ENCODE measurements around the gene F2R. TPM values are rescaled to one million over a fixed set of nuclear protein-coding genes. Genes with fewer than 3 reads are reported as not detected.
"Not testable (repeated sequence)": the region's sequence is repeated elsewhere in the genome, so short reads cannot be mapped to it uniquely, and the experiment has no call there.

The F2R gene
- total RNA-seq, 8 experiments from 2014 or later, result 3.2 to 71.8 (median 26.7) TPM

DNA sequence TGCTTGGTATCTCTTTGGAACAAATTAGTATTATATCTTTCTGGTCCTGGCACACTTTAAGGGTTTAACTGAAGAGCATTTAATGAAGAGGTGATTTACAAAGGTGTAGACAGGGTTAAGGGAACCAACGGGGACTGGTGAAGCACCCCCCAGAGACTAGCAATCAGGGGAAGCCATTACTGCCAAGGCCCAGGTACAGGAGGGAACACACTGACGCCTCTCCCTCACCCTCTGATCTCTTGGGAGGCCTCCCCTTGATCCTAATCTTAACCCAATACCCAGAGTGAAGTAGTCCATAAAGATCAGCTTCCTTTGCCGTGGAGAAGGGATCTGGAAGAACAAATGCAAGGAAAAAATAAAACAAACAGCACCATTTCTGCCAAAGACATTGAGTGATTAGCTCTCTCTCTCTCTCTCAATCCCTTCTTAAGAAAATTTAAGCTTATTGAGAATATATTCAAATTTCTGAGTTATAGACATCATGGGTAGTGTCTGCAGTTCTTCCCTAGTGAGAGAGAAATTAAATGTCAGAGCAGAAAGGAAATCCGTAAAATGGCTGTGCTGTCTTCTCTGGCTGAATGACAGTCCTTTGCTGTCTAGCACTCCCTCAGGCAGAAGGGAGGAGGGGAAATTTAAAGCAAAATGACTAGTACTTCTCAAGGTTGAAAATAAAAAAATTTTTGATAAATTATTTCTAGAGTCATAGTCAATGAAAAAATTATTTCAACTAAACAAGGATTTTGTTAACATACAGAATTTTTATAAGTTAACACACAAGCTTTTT lies 20.0 kb downstream of the F2R start:
- no peak overlapping the region for H3K4me3 ChIP-seq
- in situ Hi-C loops (cut with MboI; ENCODE audit: low pct_unique_long_range_greater_than_20kb in 2 of 9, low sequenced_read_pairs in 9 of 9, unreplicated experiment in 9 of 9), result no loop called here
- H3K4me1 ChIP-seq (replicated peaks in 1 of 2), result no peaks in the 10 kb centered on the region
- 33 to 100% (median 80%) methylated on average over 1 to 3 of the region's 4 CpGs; no CpG with 5 or more reads in 1 of the 10 experiments for WGBS, 10 experiments
- no peak for ATAC-seq (replicated peaks in 6 of 8)
- no peak overlapping the region for H3K27ac ChIP-seq

DNA sequence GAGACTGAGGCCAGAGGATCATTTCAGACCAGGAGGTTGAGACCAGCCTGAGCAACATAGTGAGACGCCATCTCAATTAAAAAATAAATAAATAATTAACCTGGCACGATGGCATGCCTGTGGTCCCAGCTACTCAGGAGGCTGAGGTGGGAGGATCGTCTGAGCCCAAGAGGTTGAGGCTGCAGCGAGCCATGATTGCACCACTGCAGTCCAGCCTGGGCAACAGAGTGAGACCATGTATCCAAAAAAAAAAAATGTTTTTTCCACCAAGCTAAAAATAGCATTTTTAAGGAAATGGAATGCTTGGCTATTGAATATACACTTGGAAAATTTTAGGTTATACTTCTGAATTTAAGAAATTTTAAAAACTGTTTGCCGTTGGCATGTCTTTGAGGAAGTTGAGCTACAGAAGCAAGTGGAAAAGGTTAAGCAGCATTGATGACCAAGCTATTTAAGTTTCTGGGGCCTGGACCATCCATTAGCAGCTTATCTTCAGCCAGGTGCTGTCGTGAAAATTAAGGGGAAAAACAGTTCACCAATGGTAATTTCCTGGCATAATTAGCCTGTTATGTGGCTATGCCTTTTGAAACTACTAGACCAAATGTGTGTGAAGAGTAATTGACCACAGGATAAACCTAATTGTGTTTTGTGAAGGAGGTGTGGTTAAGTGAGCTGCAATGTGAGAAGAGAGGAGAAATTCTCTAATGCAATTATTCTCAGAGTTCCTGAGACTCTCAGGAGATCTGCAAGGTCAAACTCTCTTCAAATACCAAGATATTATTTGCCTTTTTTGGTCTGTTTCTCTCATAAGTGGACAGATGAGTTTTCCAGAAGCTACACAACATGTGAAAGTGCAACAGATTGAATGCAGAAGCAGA lies 21.0 kb downstream of the F2R start:
- H3K4me1 ChIP-seq (replicated peaks in 1 of 2), result no peaks in the 10 kb centered on the region
- 28 to 100% (median 80%) methylated on average over 1 to 5 of the region's 6 CpGs; no CpG with 5 or more reads in 1 of the 10 experiments for WGBS, 10 experiments
- H3K27ac ChIP-seq, result no peak overlapping the region
- no peak for ATAC-seq (replicated peaks in 6 of 8)
- in situ Hi-C loops (cut with MboI; ENCODE audit: low pct_unique_long_range_greater_than_20kb in 2 of 9, low sequenced_read_pairs in 9 of 9, unreplicated experiment in 9 of 9), result no loop called here
- no peak overlapping the region for H3K4me3 ChIP-seq

DNA sequence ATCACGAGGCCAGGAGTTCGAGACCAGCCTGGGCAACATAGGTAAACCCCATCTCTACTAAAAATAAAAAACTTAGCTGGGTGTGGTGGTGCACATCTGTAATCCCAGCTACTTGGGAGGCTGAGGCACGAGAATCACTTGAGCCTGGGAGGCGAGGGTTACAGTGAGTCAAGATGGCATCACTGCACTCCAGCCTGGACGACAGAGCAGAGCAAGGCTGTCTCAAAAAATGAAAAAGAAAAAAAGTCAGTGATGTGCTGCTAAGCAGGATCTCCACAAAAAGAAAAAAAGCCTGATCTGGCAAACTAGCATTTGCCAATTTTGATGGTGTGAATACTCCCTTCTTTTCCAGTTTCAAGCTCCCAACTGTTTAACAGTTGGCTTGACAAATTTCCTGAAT lies 21.9 kb downstream of the F2R start:
- 43 to 100% (median 82%) methylated on average over 2 to 5 of the region's 5 CpGs; no CpG with 5 or more reads in 3 of the 10 experiments for WGBS, 10 experiments
- no peak overlapping the region for H3K4me3 ChIP-seq
- H3K27ac ChIP-seq, result no peak overlapping the region
- no peak for ATAC-seq (replicated peaks in 6 of 8)
- H3K4me1 ChIP-seq (replicated peaks in 1 of 2), result no peaks in the 10 kb centered on the region
- in situ Hi-C loops (cut with MboI; ENCODE audit: low pct_unique_long_range_greater_than_20kb in 2 of 9, low sequenced_read_pairs in 9 of 9, unreplicated experiment in 9 of 9), result no loop called here

DNA sequence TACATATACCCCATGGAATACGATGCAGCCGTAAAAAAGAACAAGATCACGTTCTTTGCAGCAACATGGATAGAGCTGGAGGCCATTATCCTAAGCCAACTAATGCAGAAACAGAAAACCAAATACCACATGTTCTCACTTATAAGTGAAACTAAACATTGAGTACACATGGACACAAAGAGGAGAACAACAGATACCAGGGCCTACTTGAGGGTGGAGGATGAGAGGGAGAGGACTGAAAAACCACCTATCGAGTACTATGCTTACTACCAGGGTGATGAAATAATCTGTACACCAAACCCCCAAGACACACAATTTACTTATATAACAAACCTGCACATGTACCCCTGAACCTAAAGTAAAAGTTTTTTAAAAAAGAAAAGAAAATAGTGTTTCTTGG lies 25.6 kb downstream of the F2R start:
- 90 to 100% (median 95%) methylated on average over 2 to 4 of the region's 4 CpGs; no CpG with 5 or more reads in 1 of the 10 experiments for WGBS, 10 experiments
- in situ Hi-C loops (cut with MboI; ENCODE audit: low pct_unique_long_range_greater_than_20kb in 2 of 9, low sequenced_read_pairs in 9 of 9, unreplicated experiment in 9 of 9); H3K27ac ChIP-seq; H3K4me3 ChIP-seq; ATAC-seq (replicated peaks in 6 of 8); H3K4me1 ChIP-seq (replicated peaks in 1 of 2): not testable (repeated sequence)

DNA sequence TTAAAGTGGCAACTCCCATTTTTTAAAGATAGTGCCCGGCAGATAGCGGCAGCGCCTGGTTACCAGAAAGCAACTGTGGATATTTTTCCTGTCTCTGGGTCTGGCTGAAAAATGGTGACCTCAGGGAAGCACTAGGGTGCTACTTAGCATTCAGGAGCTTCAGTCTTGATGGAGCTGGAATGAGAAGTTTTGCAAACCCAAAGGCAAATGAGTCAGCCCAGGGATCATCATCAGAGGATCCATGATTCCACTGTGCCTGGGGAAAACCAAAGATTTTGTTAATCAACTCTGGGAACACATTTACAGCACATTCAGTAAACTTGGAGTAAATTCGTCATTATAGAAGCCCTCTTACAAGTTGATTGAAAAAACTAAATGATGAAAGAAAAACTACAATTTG lies 26.7 kb downstream of the F2R start:
- in situ Hi-C loops (cut with MboI; ENCODE audit: low pct_unique_long_range_greater_than_20kb in 2 of 9, low sequenced_read_pairs in 9 of 9, unreplicated experiment in 9 of 9), result no loop called here
- ATAC-seq (replicated peaks in 6 of 8), result peak in 2 of 8 experiments; percentile 36 to 64
- Histone ChIP-seq H3K27ac (no peak overlapping the region), H3K4me1 (replicated peaks in 1 of 2) (no peaks in the 10 kb centered on the region), H3K4me3 (no peak overlapping the region)
- WGBS, 10 experiments, result 69 to 96% (median 82%) methylated on average over 1 to 4 of the region's 4 CpGs; no CpG with 5 or more reads in 1 of the 10 experiments

DNA sequence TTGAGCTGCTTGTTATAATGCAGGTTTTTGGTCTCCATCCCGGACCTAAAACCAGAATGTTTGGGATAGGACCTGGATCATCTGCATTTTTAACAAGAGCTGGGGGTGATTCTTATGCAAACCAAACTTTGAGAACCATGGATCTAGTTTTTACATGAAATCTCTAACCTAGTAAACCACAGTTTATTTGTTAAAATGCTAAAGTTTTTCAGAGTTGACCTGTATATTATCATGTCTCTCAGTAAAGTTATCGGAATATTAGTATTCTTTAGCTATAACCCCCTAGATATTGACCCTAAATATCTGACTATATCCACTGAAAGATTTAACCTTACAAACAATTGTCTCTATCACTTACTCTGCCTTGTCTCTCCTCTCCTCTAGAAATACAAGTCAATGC lies 28.7 kb downstream of the F2R start:
- Histone ChIP-seq H3K27ac (no peak overlapping the region), H3K4me3 (no peak overlapping the region), H3K4me1 (replicated peaks in 1 of 2) (no peaks in the 10 kb centered on the region)
- ATAC-seq (replicated peaks in 6 of 8), result no peak
- WGBS, 10 experiments, result 33 to 100% (median 66%) methylated on average over 1 to 2 of the region's 2 CpGs; no CpG with 5 or more reads in 2 of the 10 experiments
- in situ Hi-C loops (cut with MboI; ENCODE audit: low pct_unique_long_range_greater_than_20kb in 2 of 9, low sequenced_read_pairs in 9 of 9, unreplicated experiment in 9 of 9), result no loop called here

DNA sequence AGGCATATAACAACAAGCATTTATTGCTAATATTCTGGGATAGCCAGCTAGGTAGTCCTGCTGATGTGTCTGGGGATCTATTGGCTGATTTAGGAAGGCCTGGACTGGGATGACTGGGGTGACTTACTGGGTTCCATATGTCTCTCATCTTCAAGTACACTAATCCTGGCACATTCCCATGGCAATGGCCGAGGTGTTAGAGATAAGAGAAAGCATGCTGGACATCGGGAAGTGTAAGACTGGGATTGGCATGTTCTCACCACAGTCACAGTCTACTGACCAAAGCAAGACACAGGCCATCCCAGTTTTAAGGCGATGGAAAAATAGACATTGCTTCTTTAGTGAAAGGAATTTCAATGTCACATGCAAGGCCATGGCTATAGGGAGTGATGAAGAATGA lies 29.7 kb downstream of the F2R start:
- no peak overlapping the region for H3K27ac ChIP-seq
- H3K4me1 ChIP-seq (replicated peaks in 1 of 2), result no peaks in the 10 kb centered on the region
- H3K4me3 ChIP-seq, result no peak overlapping the region
- WGBS, 10 experiments, result 67 to 100% (median 91%) methylated on average over 1 to 3 of the region's 3 CpGs; no CpG with 5 or more reads in 3 of the 10 experiments
- ATAC-seq (replicated peaks in 6 of 8), result no peak
- in situ Hi-C loops (cut with MboI; ENCODE audit: low pct_unique_long_range_greater_than_20kb in 2 of 9, low sequenced_read_pairs in 9 of 9, unreplicated experiment in 9 of 9), result no loop called here

DNA sequence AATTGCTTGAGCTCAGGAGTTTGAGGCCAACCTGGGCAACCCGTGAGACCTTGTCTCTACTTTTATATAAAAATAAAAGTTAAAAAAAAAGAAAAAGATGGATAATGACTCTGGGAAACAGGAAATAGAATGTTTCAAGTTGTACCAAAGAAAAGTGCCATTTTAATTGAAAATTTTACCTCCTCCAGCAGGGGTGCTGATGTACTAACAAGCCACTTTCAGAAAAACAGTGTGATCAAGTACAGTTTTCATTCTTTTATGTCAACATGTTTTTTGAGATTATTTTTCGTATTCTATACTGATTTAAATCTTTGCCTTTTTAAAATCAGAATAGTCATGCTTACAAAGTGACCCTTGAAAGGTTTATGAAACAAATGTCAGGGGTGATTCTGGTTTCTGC lies 30.8 kb downstream of the F2R start:
- Histone ChIP-seq H3K4me3 (no peak overlapping the region), H3K4me1 (replicated peaks in 1 of 2) (no peaks in the 10 kb centered on the region), H3K27ac (no peak overlapping the region)
- in situ Hi-C loops (cut with MboI; ENCODE audit: low pct_unique_long_range_greater_than_20kb in 2 of 9, low sequenced_read_pairs in 9 of 9, unreplicated experiment in 9 of 9), result no loop called here
- no peak for ATAC-seq (replicated peaks in 6 of 8)
- WGBS, 10 experiments, result 37 to 100% (median 82%) methylated on average over 1 to 2 of the region's 2 CpGs; no CpG with 5 or more reads in 1 of the 10 experiments

DNA sequence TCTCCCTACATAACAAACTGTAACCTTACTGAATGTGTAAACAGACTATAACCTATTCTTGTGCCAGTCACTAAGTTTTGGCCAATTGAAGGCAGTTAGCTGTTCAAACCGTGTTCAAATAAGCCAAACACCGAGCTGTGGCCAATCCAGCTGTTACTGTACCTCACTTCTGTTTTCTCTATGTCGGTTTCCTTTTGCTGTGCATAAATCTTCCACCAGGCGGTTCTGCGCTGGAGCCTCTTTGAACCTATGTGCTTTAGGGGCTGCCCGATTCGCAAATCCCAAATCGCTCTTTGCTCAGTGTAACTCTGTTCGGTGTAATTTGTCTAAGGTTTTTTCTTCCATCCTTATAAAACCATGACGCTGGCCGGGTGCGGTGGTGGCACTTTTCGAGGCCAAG lies 31.8 kb downstream of the F2R start:
- Histone ChIP-seq H3K27ac (no peak overlapping the region), H3K4me3 (no peak overlapping the region), H3K4me1 (replicated peaks in 1 of 2) (no peaks in the 10 kb centered on the region)
- WGBS, 10 experiments, result 91 to 100% (median 94%) methylated on average over 2 to 12 of the region's 13 CpGs; no CpG with 5 or more reads in 1 of the 10 experiments
- ATAC-seq (replicated peaks in 6 of 8), result no peak
- in situ Hi-C loops (cut with MboI; ENCODE audit: low pct_unique_long_range_greater_than_20kb in 2 of 9, low sequenced_read_pairs in 9 of 9, unreplicated experiment in 9 of 9), result no loop called here

DNA sequence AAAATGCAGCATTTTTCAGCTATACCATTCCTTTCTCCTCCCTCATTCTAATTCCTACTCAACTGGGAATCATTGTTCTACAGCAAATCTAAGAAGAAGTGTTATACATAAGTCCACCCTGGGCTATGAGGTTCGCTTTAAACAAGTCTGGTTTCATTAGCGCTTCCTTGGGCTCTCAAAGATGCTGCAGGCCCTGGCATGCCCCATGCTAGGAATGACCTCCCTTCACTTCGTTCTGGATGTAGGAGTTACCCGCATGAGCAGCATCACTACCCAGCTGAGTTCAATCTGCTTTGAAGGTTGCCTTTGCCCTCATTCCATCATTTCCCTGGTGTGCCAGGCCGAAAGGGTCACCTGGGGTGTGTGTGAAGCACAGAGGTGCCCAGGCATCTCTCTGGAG lies 35.4 kb downstream of the F2R start:
- Histone ChIP-seq H3K27ac (no peak overlapping the region), H3K4me1 (replicated peaks in 1 of 2) (peaks cover 0 to 23% of the 10 kb centered on the region in 2 donors), H3K4me3 (no peak overlapping the region)
- ATAC-seq (replicated peaks in 6 of 8), result no peak
- WGBS, 10 experiments, result 60 to 100% (median 85%) methylated on average over 1 to 5 of the region's 5 CpGs; no CpG with 5 or more reads in 3 of the 10 experiments
- in situ Hi-C loops (cut with MboI; ENCODE audit: low pct_unique_long_range_greater_than_20kb in 2 of 9, low sequenced_read_pairs in 9 of 9, unreplicated experiment in 9 of 9), result loop anchor here in 1 of 9 experiments (25.0 kb wide), 1 partner anchor 139 kb away; the partner anchor contains the start of gene F2RL2

DNA sequence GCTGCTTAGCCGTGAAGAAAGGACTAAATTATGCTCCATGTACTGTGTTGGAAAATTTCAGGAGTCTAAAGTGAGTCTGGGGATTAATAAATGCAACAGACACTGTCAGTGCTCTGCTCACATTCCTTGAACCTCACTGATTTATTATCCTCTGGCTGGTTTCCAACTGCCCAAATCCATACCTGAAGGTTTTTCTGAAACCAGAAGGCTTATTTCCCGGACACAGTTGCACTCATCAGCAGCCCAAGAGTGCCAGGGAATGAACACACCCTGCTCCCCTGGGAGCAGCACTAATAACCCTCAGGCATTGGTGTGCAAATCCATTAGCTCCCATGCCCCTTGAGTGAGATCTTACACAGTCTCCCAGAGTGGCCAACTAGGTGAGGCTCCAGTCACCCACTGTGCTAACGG lies 38.7 kb downstream of the F2R start:
- Histone ChIP-seq H3K4me1 (replicated peaks in 1 of 2) (peaks cover 0 to 23% of the 10 kb centered on the region in 2 donors), H3K27ac (peak overlapping the region in 1 of 2 donors; percentile 44), H3K4me3 (no peak overlapping the region)
- ATAC-seq (replicated peaks in 6 of 8), result peak; percentile 12 to 97 (median 56)
- in situ Hi-C loops (cut with MboI; ENCODE audit: low pct_unique_long_range_greater_than_20kb in 2 of 9, low sequenced_read_pairs in 9 of 9, unreplicated experiment in 9 of 9), result loop anchor here in 1 of 9 experiments (25.0 kb wide), 1 partner anchor 142 kb away; the partner anchor contains the start of gene F2RL2
- WGBS, 10 experiments, result 33 to 71% (median 50%) methylated on average over 1 to 2 of the region's 3 CpGs; no CpG with 5 or more reads in 1 of the 10 experiments

DNA sequence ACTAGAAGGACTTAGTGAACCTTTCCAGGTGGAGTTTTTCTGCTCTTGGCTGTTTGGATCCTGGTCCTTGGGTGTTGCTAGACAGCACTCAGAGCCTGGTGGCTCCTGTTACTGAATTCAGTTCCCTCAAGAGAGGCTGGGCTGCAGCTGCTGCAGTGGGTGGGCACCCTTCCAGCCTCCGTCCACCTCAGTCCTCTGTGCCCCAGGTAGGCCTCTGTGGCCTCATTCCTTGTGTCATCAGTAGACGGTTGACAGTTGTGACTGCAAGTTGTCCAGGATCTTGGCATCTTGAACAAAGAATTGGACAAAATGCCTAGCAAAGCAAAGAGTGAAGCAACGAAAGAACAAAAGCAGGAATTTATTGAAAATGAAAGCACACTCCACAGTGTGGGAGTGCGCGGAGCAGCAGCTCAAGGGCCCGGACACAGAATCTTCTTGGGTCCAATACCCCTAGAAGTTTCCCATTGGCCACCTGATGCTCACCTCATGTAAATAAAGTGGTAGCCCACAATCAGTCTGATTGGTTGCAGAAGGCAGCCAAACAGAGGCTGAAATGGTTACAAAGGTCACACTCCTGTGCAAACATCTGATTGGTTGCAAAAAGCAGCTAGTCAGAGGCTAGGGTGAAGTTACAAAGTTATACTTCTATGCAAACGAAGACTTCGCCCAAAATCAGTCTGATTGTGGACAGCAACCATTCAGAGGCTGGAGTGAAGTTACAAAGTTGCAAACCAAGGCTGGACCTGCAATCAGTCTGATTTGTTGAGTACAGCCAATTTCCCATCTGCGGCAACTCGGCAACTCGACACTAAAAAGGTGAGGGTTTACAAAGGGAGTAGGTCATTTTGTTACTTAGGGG lies 40.1 kb downstream of the F2R start:
- in situ Hi-C loops (cut with MboI; ENCODE audit: low pct_unique_long_range_greater_than_20kb in 2 of 9, low sequenced_read_pairs in 9 of 9, unreplicated experiment in 9 of 9), result loop anchor here in 1 of 9 experiments (25.0 kb wide), 1 partner anchor 144 kb away; the partner anchor contains the start of gene F2RL2
- no peak overlapping the region for H3K27ac ChIP-seq
- peaks cover 0 to 23% of the 10 kb centered on the region in 2 donors for H3K4me1 ChIP-seq (replicated peaks in 1 of 2)
- H3K4me3 ChIP-seq, result no peak overlapping the region
- ATAC-seq (replicated peaks in 6 of 8), result peak in 2 of 8 experiments; percentile 7 to 74
- 67 to 100% (median 91%) methylated on average over 3 to 9 of the region's 11 CpGs; no CpG with 5 or more reads in 3 of the 10 experiments for WGBS, 10 experiments
